Fibroblast of villous mesenchyme (primary cell): Measurements from ENCODE around the gene METTL22. TPM values are rescaled to one million over a fixed set of nuclear protein-coding genes. Genes with fewer than 3 reads are reported as not detected.

Source experiments
- DNase-seq: peaks from one replicate; pipeline ENCODE4 v3.0.0-alpha.2; 2010; ENCODE audit warnings: low read depth
- H3K4me3 ChIP-seq: 2 replicates; pipeline ENCODE4 v1.5.1; 2011; ENCODE audit warnings: low read depth, mild to moderate bottlenecking, low read length
- total RNA-seq: library from RNA; depleted of rRNA; stranded (reverse); fragments of >200 nt; gene quantifications from 2 replicates; pipeline ENCODE4 v1.2.3, GENCODE V29; 2012
- TF ChIP-seq, protein P1 (sequence below): IDR thresholded peaks from 2 replicates; pipeline ENCODE4 v1.5.1; 2012; ENCODE audit warnings: low read depth, mild to moderate bottlenecking, low read length; ENCODE audit not compliant: insufficient read depth

Gene METTL22
- total RNA-seq, 1 donor = 22.5 TPM

- no peak overlapping the region for H3K4me3 ChIP-seq
- no peak for DNase-seq
- TF ChIP-seq, protein P1, sequence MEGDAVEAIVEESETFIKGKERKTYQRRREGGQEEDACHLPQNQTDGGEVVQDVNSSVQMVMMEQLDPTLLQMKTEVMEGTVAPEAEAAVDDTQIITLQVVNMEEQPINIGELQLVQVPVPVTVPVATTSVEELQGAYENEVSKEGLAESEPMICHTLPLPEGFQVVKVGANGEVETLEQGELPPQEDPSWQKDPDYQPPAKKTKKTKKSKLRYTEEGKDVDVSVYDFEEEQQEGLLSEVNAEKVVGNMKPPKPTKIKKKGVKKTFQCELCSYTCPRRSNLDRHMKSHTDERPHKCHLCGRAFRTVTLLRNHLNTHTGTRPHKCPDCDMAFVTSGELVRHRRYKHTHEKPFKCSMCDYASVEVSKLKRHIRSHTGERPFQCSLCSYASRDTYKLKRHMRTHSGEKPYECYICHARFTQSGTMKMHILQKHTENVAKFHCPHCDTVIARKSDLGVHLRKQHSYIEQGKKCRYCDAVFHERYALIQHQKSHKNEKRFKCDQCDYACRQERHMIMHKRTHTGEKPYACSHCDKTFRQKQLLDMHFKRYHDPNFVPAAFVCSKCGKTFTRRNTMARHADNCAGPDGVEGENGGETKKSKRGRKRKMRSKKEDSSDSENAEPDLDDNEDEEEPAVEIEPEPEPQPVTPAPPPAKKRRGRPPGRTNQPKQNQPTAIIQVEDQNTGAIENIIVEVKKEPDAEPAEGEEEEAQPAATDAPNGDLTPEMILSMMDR = no peak
Measured at GRCh38 chr16:8669481-8669880, 48.0 kb downstream of the METTL22 start.

DNA sequence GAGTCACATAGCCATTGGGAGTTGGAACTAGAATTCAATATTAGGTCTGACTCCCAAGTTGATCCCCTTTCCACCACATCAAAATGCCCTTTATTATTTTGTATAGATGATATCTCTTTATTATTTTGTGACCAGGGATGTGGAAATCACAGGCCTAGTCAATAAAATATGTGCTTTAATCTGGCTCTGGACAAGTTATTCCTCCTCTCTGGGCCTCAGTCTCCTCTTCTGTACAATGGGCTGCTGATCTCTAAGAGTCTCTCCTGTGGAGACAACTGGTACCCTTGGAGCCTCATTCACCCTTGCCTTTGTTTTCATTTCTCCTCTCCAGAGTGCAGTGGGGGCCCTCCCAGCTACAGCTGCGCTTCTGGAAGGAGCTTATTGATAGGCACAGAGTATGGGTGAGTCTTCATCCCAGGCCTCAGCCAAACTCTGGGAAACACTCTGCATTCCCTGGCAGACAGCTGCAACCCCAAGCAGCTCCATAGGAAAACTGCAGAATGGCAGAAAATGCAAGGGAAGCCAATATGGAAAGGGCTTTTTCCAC lies 48.6 kb downstream of the METTL22 start:
- H3K4me3 ChIP-seq = no peak overlapping the region
- no peak for DNase-seq
- TF ChIP-seq, protein P1 = no peak

GRCh38 chr16:8673611-8674412 lies 52.3 kb downstream of the METTL22 start:
- TF ChIP-seq, protein P1 = no peak
- DNase-seq = no peak
- peak overlapping the region; percentile 57 for H3K4me3 ChIP-seq

DNA sequence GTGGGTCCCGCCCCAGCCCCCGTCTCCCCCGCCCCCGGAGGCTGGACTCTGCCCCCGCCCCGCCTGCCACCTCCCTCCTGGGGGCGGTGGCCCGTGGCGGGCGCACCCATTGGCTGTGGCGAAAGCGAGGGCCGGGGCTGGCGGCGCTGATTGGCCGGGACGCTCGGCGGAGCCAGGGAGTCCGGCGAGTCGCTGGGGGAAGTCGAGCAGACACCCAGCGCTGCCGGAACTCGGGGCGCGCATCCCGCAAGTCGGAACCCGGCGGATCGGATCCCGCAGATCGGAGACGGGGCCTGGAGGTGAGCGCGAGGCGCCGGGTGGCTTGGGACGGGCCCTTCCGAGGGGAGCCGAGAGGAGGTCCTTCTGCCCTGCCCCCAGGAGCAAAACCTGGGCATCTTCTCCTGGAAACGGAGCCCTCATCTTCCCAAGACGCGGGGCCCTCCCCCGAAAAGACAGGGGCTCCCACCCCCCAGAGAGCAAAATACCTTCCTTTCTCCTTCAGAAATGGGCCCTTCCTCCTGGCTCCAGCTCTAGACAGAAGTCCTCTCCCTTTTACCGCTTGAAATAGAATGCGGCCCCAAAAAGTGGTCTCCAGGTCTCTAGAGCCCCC lies 53.0 kb downstream of the METTL22 start, which contains the start of gene ABAT:
ABAT (plus strand) TSS at position 205 of the 610 bp plus-strand sequence. CDS start 61,123 bp downstream, outside the sequence.
- TF ChIP-seq, protein P1 = no peak
- peak; percentile 75 for DNase-seq
- peak within 1 kb of the TSS; percentile 64 for H3K4me3 ChIP-seq

DNA sequence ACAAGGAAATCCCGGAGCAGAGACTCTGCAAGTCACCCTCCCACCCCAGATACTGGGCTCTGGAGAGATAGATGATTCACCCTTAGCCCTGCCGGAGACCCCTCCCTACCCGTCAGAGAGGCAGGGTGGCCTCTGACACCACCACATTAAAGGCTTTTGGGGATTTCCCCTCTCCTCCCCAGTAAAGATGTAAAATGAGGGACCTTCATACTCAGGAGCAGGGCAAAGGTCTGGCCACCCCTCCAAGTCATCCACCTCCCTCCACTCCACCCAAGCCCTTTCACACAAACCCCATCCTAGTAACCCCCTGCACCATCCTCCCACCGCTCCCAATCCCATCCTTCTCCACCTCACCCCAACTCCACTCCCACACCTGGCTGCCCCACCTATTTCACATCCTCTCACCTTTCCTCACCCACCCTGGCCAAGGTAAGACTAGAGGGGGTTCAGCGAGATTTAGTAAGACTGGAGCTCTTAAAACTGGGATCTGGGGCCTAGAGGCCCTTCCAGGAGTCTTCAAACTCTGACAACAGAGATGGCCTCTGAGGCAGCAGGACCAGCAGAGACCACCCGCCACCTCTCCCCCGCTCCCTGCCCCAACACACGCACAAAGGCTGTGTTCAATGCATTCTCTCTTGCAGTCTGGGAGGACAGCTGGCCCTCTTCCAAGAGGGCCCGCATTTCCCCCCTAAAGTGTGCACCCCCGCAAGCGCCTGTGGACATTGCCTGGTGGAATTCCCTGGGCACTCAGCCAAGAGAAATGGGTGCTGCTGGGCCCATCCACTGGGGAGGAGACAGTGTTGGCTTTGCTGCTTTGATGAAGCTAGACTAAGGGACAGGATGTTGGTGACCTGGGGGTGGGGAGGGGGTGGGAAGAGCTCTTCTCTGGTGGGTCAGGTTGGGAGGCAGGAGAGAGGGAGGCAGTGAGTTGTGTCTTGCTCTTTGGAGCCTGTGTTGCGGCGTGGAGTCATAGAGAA lies 54.0 kb downstream of the METTL22 start:
- H3K4me3 ChIP-seq = no peak overlapping the region
- TF ChIP-seq, protein P1 = no peak
- DNase-seq = no peak

- DNase-seq = no peak
- H3K4me3 ChIP-seq = no peak overlapping the region
- TF ChIP-seq, protein P1 = no peak
Measured at GRCh38 chr16:8676160-8676547, 54.7 kb downstream of the METTL22 start.
